K562 (cell line): ENCODE measurements around the gene MAST4. TPM values are rescaled to one million over a fixed set of nuclear protein-coding genes. Genes with fewer than 3 reads are reported as not detected.

Source experiments
- ATAC-seq: fragments of 200-7000 bp; cut with Tn5 transposase; 3 replicates; pipeline ENCODE4 v1.9.1; 2020; ENCODE audit warnings: moderate library complexity
- BruUV-seq: library from RNA; stranded (reverse); fragments of 400-500 nt; replicated peaks from 2 replicates; lab custom pipeline; 2021; lab: Mats Ljungman, UMichigan
- CTCF ChIA-PET: fragments of 300-600 bp; formaldehyde crosslinking; extraction: SDS; loops from one replicate; lab custom pipeline; 2021; ENCODE audit warnings: low intra/inter-chr PET ratio; lab: Yijun Ruan, JAX
- POLR2A ChIA-PET: fragments of 300-600, 350-650 bp; sonication (Branson Sonifier 250); formaldehyde crosslinking; extraction: SDS; loops from one replicate; lab custom pipeline; 2021; ENCODE audit warnings: antibody characterized with exemption, inconsistent platforms; lab: Yijun Ruan, JAX
- DNase-seq, 4 experiments: peaks; one replicate each; pipeline versions ENCODE4 v3.0.0 to v3.0.0-alpha.2; 2011 to 2018; ENCODE audit warnings: low spot score in 3 of 4, mixed read lengths in 3 of 4; ENCODE audit errors: extremely low read depth in 1 of 4
- FAIRE-seq: peaks from 2 replicates; lab custom pipeline; 2011; peaks lifted over from hg19 to GRCh38; lab: Jason Lieb, UNC
- H2AFZ ChIP-seq: 2 replicates; pipeline ENCODE4 v1.6.0; 2011; ENCODE audit warnings: low read depth, low read length, control low read depth, inconsistent platforms
- H3K27ac ChIP-seq: fragments of 200-600 bp; 3 replicates; pipeline ENCODE4 v1.8.0; 2011; ENCODE audit warnings: low read depth, mild to moderate bottlenecking, control low read depth, inconsistent platforms, low read length, moderate library complexity, mixed read lengths; ENCODE audit errors: extremely low read depth
- H3K27me3 ChIP-seq, 2 experiments: fragments of 300-600 bp in 1 of 2; 2 replicates in 1 of 2; 3 replicates in 1 of 2; pipeline versions ENCODE4 v1.6.0 to v1.8.0; 2011; ENCODE audit warnings: inconsistent platforms in 2 of 2, low read length in 2 of 2, mild to moderate bottlenecking in 1 of 2, mixed read lengths in 1 of 2, moderate library complexity in 1 of 2; ENCODE audit not compliant: control insufficient read depth in 2 of 2, insufficient read depth in 2 of 2
- H3K36me3 ChIP-seq: fragments of 300-600 bp; 3 replicates; pipeline ENCODE4 v1.8.0; 2011; ENCODE audit warnings: mild to moderate bottlenecking, low read length, inconsistent platforms; ENCODE audit not compliant: control insufficient read depth, insufficient read depth
- H3K4me1 ChIP-seq, 2 experiments: fragments of 200-600 bp in 1 of 2; replicated peaks in 1 of 2; 2 replicates in 1 of 2; 3 replicates in 1 of 2; pipeline versions ENCODE4 v1.5.1 to v1.8.0; 2011; ENCODE audit warnings: inconsistent platforms in 2 of 2, low read length in 2 of 2, mild to moderate bottlenecking in 1 of 2, mixed read lengths in 1 of 2, moderate library complexity in 1 of 2; ENCODE audit not compliant: control insufficient read depth in 2 of 2, insufficient read depth in 2 of 2
- H3K4me2 ChIP-seq: 2 replicates; pipeline ENCODE4 v1.6.1; 2011; ENCODE audit warnings: low read length, control low read depth, inconsistent platforms, mixed read lengths; ENCODE audit not compliant: insufficient read depth
- H3K4me3 ChIP-seq: fragments of 200-600 bp; sonication (generic), shearing (Covaris generic); 2 replicates; pipeline ENCODE4 v1.5.1; 2016; ENCODE audit warnings: control low read depth, inconsistent platforms
- H3K79me2 ChIP-seq: fragments of 200-600 bp; 3 replicates; pipeline ENCODE4 v1.8.0; 2011; ENCODE audit warnings: low read length, inconsistent platforms; ENCODE audit not compliant: control insufficient read depth, insufficient read depth
- H3K9ac ChIP-seq, 2 experiments: 2 replicates each; pipeline versions ENCODE4 v1.6.0 to v1.6.1; 2011; ENCODE audit warnings: low read depth in 2 of 2, low read length in 2 of 2, control low read depth in 1 of 2, inconsistent platforms in 1 of 2, mild to moderate bottlenecking in 1 of 2, mixed read lengths in 1 of 2; ENCODE audit not compliant: insufficient read depth in 1 of 2
- H3K9me1 ChIP-seq: one replicate; pipeline ENCODE4 v1.6.0; 2011; ENCODE audit warnings: inconsistent platforms, mild to moderate bottlenecking, low read length, moderate library complexity; ENCODE audit not compliant: control insufficient read depth, insufficient read depth
- H3K9me3 ChIP-seq: replicated peaks from 2 replicates; pipeline ENCODE4 v1.5.1; 2011; ENCODE audit warnings: low read depth, low read length, inconsistent platforms; ENCODE audit not compliant: control insufficient read depth, insufficient read depth
- H4K20me1 ChIP-seq: replicated peaks from 2 replicates; pipeline ENCODE4 v1.6.1; 2011; ENCODE audit warnings: low read length, inconsistent platforms, mixed read lengths; ENCODE audit not compliant: control insufficient read depth, insufficient read depth
- BACH1 ChIP-seq: fragments of 200-800 bp; sonication (Bioruptor generic); IDR thresholded peaks from 2 replicates; pipeline ENCODE4 v1.6.1; 2016; ENCODE audit warnings: missing genetic modification characterization, missing compliant biosample characterization
- GTF2F1 ChIP-seq: IDR thresholded peaks from 2 replicates; pipeline ENCODE4 v1.6.1; 2011; ENCODE audit warnings: low read depth, low read length, improper control_type of control experiment
- HES1 ChIP-seq: fragments of 450-650 bp; IDR thresholded peaks from 2 replicates; pipeline ENCODE4 v1.6.1; 2016; ENCODE audit warnings: low read depth, mild to moderate bottlenecking, moderate library complexity
- PRDM10 ChIP-seq: fragments of 450-650 bp; IDR thresholded peaks from 2 replicates; pipeline ENCODE4 v1.6.1; 2018; ENCODE audit not compliant: partially characterized antibody
- ZEB2 ChIP-seq: fragments of 450-650 bp; IDR thresholded peaks from 2 replicates; pipeline ENCODE4 v1.6.1; 2016
- ZNF717 ChIP-seq: fragments of 250-450 bp; sonication (Bioruptor Pico); IDR thresholded peaks from 2 replicates; pipeline ENCODE4 v1.5.0; 2021
- WGBS: fragments of 100-300 bp; shearing (Covaris generic); methylation state at CpG from one replicate; pipeline ENCODE4 v1.1.6; 2016; ENCODE audit warnings: low coverage, mixed read lengths; ENCODE audit not compliant: insufficient coverage; ENCODE audit errors: missing lambda C conversion rate; 5-methylcytosine and 5-hydroxymethylcytosine counted together
- in situ Hi-C: fragments of 300-500 bp; cut with MboI; formaldehyde crosslinking; loops from 4 replicates; pipeline ENCODE4 v1.15.0; 2018; ENCODE audit warnings: inconsistent platforms, mixed read lengths
- intact Hi-C: fragments of 100-400 bp; cut with micrococcal nuclease; formaldehyde crosslinking; loops from 2 replicates; pipeline ENCODE4 v1.14.2; 2022
- polyA plus RNA-seq, 8 experiments: library from polyadenylated mRNA; depleted of rRNA in 4 of 8; stranded (reverse) in 5 of 8; unstranded in 3 of 8; fragments of >200 nt; fragmentation: Nextera tagmentation in 2 of 8; fragmentation: Illumina TruSeq in 1 of 8; extraction: Ambion mirVana in 2 of 8; extraction: Trizol in 1 of 8; gene quantifications; 2 replicates each; pipeline versions ENCODE4 v1.2.1 to v1.2.3, GENCODE V29; 2011 to 2014; ENCODE audit warnings: inconsistent platforms in 1 of 8, missing spikeins in 1 of 8
- total RNA-seq, 7 experiments: library from RNA; depleted of rRNA in 6 of 7; stranded (reverse); fragments of >200 nt in 6 of 7; fragmentation: Illumina TruSeq in 2 of 7; extraction: Trizol in 2 of 7; gene quantifications; 2 replicates each; pipeline versions ENCODE4 v1.2.1 to v1.2.3, GENCODE V29; 2011 to 2021; ENCODE audit warnings: low replicate concordance in 1 of 7

Gene MAST4
- total and polyA plus RNA-seq, 9 of the 15 experiments (the other 6 are each of a cell fraction or from before 2014, with no cell fraction given) = 0.88 to 10.1 (median 5.2) TPM

GRCh38 chr5:67192719-67193438 lies 596.7 kb downstream of the MAST4 start:
- H3K4me3 ChIP-seq = no peak overlapping the region
- CTCF ChIA-PET = no interaction called here
- no peak overlapping the region for H3K27ac ChIP-seq
- H3K9ac ChIP-seq = no peak overlapping the region
- no peak for DNase-seq
- no peaks in the 10 kb centered on the region for H3K9me3 ChIP-seq
- in situ Hi-C loops = no loop called here
- H2AFZ ChIP-seq = no peak overlapping the region
- H3K79me2 ChIP-seq = no peaks in the 10 kb centered on the region
- no peaks in the 10 kb centered on the region for H3K9me1 ChIP-seq
- WGBS = 6% methylated on average over 9 of the region's 9 CpGs
- TF ChIP-seq ZEB2 = no peak
- TF ChIP-seq HES1 = no peak
- TF ChIP-seq GTF2F1 = no peak
- TF ChIP-seq ZNF717 = no peak
- no peak for TF ChIP-seq BACH1 (tag)
- TF ChIP-seq PRDM10 = peak; percentile 11
- TF ChIP-seq, all 486 proteins: peak for 1
- Histone ChIP-seq H3K4me2 (no peak overlapping the region), H3K4me1 (no peaks in the 10 kb centered on the region), H4K20me1 (no peaks in the 10 kb centered on the region; the same call in 1 of the 2 replicates), H3K27me3 (peaks cover 6 to 18% of the 10 kb centered on the region in 2 experiments; a peak in 3 of 5 replicates), H3K36me3 (no peaks in the 10 kb centered on the region)
- BruUV-seq = no TSS peak
- FAIRE-seq (no peak), ATAC-seq (no peak)
- intact Hi-C loops = no loop called here
- POLR2A ChIA-PET = no interaction called here
